OCI-LY3 (cell line): ENCODE results near the gene DCUN1D2.

ENCODE experiments used
- H2AFZ ChIP-seq: fragments of 200-600, 300-600 bp; shearing (Covaris generic); 2 replicates; pipeline ENCODE4 v1.6.0; 2014; ENCODE audit warnings: antibody characterized with exemption, low read depth, low read length
- H3K27ac ChIP-seq: fragments of 200-600, 300-600 bp; sonication (generic); 2 replicates; pipeline ENCODE4 v1.5.1; 2014; ENCODE audit warnings: mild to moderate bottlenecking, low read length, moderate library complexity, mixed read lengths
- H3K27me3 ChIP-seq: fragments of 200-600, 300-600 bp; sonication (generic); 2 replicates; pipeline ENCODE4 v1.6.1; 2014; ENCODE audit warnings: low read depth, low read length, mixed read lengths
- H3K36me3 ChIP-seq: fragments of 200-600, 300-600 bp; sonication (generic); replicated peaks from 2 replicates; pipeline ENCODE3; 2014; ENCODE audit warnings: low read depth, low read length, mixed read lengths
- H3K4me1 ChIP-seq: fragments of 300-600, 200-600 bp; sonication (generic); 2 replicates; pipeline ENCODE4 v1.6.1; 2014; ENCODE audit warnings: low read length, mixed read lengths
- H3K4me2 ChIP-seq: fragments of 200-600, 300-600 bp; sonication (generic); 2 replicates; pipeline ENCODE4 v1.6.1; 2014; ENCODE audit warnings: low read length, mixed read lengths
- H3K4me3 ChIP-seq: fragments of 300-600, 200-600 bp; sonication (generic); 2 replicates; pipeline ENCODE4 v1.5.1; 2014; ENCODE audit warnings: antibody characterized with exemption, mild to moderate bottlenecking, low read length, moderate library complexity
- H3K79me2 ChIP-seq: fragments of 300-600, 200-600 bp; shearing (Covaris generic); 2 replicates; pipeline ENCODE4 v1.6.1; 2014; ENCODE audit warnings: mild to moderate bottlenecking, low read length, mixed read lengths
- H3K9ac ChIP-seq: fragments of 300-600, 200-600 bp; shearing (Covaris generic); 2 replicates; pipeline ENCODE4 v1.6.0; 2014; ENCODE audit warnings: mild to moderate bottlenecking, low read length, moderate library complexity
- H3K9me3 ChIP-seq: fragments of 200-600, 300-600 bp; shearing (Covaris generic); 2 replicates; pipeline ENCODE4 v1.6.1; 2014; ENCODE audit warnings: low read length, mixed read lengths; ENCODE audit not compliant: insufficient read depth
- H4K20me1 ChIP-seq: fragments of 200-600, 300-600 bp; sonication (generic); 2 replicates; pipeline ENCODE4 v1.6.1; 2016; ENCODE audit warnings: low read length, mixed read lengths; ENCODE audit not compliant: insufficient read depth
- CTCF ChIP-seq: fragments of 200-600, 300-600 bp; sonication (generic); IDR thresholded peaks from 2 replicates; pipeline ENCODE4 v1.5.1; 2014; ENCODE audit warnings: antibody characterized with exemption, low read length, low read depth
- EZH2phosphoT487 ChIP-seq: fragments of 200-600 bp; shearing (Covaris generic); IDR thresholded peaks from 2 replicates; pipeline ENCODE4 v1.6.1; 2018; ENCODE audit warnings: antibody characterized with exemption, mixed run types, low read depth

The DCUN1D2 gene

DNA sequence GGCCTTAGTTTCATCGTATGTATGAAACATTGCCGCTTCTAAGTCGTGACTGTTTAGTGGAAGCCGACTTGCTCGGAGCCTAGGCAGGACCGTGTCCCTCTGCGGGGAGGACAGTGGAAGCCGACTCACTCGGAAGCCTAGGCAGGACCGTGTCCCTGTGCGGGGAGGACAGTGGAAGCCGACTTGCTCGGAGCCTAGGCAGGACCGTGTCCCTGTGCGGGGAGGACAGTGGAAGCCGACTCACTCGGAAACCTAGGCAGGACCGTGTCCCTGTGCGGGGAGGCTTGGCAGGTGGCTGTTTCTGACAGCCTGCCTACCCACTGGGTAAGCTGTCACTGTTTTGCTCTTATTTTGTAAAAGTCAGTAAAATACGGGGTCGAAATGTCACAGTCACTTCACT, 20.4 kb upstream of the DCUN1D2 start:
- H2AFZ ChIP-seq, result no peak overlapping the region
- H4K20me1 ChIP-seq, result no peaks in the 10 kb centered on the region
- no peak overlapping the region for H3K9ac ChIP-seq
- TF ChIP-seq CTCF (no peak), EZH2phosphoT487 (no peak)
- H3K27ac ChIP-seq, result no peak overlapping the region
- H3K36me3 ChIP-seq, result peaks cover 13% of the 10 kb centered on the region
- H3K4me2 ChIP-seq, result no peak overlapping the region
- no peaks in the 10 kb centered on the region for H3K79me2 ChIP-seq
- H3K4me1 ChIP-seq, result no peaks in the 10 kb centered on the region
- H3K9me3 ChIP-seq, result no peaks in the 10 kb centered on the region
- H3K4me3 ChIP-seq, result no peak overlapping the region
- H3K27me3 ChIP-seq, result no peaks in the 10 kb centered on the region

GRCh38 chr13:113509989-113510388, 19.5 kb upstream of the DCUN1D2 start:
- Histone ChIP-seq H3K36me3 (peaks cover 14% of the 10 kb centered on the region), H3K27ac (no peak overlapping the region)
- no peak for TF ChIP-seq EZH2phosphoT487
- no peak for TF ChIP-seq CTCF

GRCh38 chr13:113508521-113509254, 18.2 kb upstream of the DCUN1D2 start:
- Histone ChIP-seq H3K4me1 (no peaks in the 10 kb centered on the region), H2AFZ (no peak overlapping the region), H3K4me3 (no peak overlapping the region), H3K9me3 (no peaks in the 10 kb centered on the region), H3K79me2 (no peaks in the 10 kb centered on the region), H3K9ac (no peak overlapping the region), H3K4me2 (no peak overlapping the region), H3K27me3 (no peaks in the 10 kb centered on the region), H3K36me3 (peaks cover 21% of the 10 kb centered on the region), H3K27ac (no peak overlapping the region), H4K20me1 (no peaks in the 10 kb centered on the region)
- TF ChIP-seq CTCF, result no peak
- TF ChIP-seq EZH2phosphoT487, result no peak

More at GRCh38 chr13:113509989-113510388, 19.5 kb upstream of the DCUN1D2 start:
- Histone ChIP-seq H3K79me2 (no peaks in the 10 kb centered on the region), H3K9me3 (no peaks in the 10 kb centered on the region), H3K4me2 (no peak overlapping the region), H2AFZ (no peak overlapping the region), H3K4me1 (no peaks in the 10 kb centered on the region), H3K27me3 (no peaks in the 10 kb centered on the region), H4K20me1 (no peaks in the 10 kb centered on the region), H3K9ac (no peak overlapping the region), H3K4me3 (no peak overlapping the region)

DNA sequence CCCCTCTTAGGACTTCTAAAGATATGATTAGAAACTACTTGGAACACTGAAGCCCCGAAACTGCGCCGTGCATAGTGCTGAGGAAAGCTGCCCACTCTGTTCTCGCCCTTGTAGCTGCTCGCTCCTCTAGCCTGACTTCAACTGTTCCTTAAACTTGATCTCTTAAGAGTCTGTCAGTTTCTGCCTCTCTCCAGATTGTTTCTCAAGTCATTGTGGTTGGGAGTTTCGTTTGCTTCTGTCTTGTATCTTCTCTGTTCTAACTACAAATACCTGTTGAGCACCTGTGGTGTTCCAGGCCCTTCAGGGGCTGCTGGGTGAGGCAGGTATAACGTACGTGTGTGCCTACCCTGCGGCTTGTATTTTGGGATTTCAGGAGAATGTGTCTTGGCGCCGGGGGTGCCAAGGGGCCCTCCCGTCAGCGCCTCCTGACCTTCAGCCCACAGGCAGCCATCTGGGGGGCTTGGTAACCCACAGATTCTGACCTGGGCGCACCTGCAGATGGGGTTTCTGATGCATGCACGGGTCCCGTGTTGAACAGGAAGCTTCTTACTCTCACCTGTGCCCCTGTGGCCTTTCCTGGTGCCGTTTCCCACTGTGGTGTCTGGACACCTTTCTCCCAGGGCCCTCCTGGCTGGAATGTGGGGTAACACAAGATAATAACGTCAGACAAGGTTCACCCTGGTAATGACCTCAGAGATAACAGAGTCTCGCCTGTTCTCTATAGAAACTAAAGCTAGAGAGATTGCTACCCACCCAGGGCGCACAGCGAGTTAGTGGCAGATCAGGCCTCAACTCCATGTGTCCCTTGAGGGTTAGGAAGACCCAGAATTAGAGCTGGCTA, 17.2 kb upstream of the DCUN1D2 start:
- TF ChIP-seq CTCF (no peak), EZH2phosphoT487 (no peak)
- Histone ChIP-seq H3K4me2 (no peak overlapping the region), H3K27me3 (no peaks in the 10 kb centered on the region), H3K36me3 (peaks cover 25% of the 10 kb centered on the region), H2AFZ (no peak overlapping the region), H3K9ac (no peak overlapping the region), H4K20me1 (no peaks in the 10 kb centered on the region), H3K4me1 (no peaks in the 10 kb centered on the region), H3K9me3 (no peaks in the 10 kb centered on the region), H3K27ac (no peak overlapping the region), H3K79me2 (no peaks in the 10 kb centered on the region), H3K4me3 (no peak overlapping the region)
